Peyer's patch (tissue), 4 donors: ENCODE results near the gene SLC44A3.

Source experiments
- POLR2A ChIP-seq, 2 donors: fragments of 450-650 bp; IDR thresholded peaks; one replicate each; pipeline ENCODE4 v1.5.1; 2017; ENCODE audit warnings: antibody characterized with exemption in 2 of 2, mild to moderate bottlenecking in 2 of 2, moderate library complexity in 2 of 2
- TF ChIP-seq, protein P1 (sequence below), 6 experiments: fragments of 450-650 bp in 4 of 6; fragments of 200-600 bp in 2 of 6; sonication (generic) in 1 of 6; IDR thresholded peaks; one replicate each; pipeline ENCODE4 v1.5.1; 2017 to 2019; ENCODE audit warnings: antibody characterized with exemption in 6 of 6, mild to moderate bottlenecking in 3 of 6, moderate library complexity in 1 of 6

DNA sequence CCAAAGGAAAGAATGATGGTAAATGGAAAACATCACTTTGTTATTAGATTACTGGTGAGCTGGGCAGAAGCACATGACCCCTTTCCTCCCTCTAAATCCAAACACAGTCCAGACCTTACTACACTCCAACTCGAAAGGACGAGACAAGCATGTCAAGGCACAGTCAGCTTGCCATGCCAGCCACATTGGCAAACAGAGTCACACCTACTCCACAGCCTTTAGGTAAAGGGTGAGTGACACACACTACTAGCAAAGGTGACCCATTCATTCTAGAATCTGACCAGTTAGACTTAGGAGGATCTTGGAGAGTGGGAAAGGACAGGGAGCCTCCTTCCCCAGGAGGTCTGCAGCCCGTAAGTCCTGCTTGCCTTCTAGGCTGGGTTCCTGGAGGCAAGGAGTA, 3.0 kb downstream of the SLC44A3 start:
- TF ChIP-seq, protein P1, sequence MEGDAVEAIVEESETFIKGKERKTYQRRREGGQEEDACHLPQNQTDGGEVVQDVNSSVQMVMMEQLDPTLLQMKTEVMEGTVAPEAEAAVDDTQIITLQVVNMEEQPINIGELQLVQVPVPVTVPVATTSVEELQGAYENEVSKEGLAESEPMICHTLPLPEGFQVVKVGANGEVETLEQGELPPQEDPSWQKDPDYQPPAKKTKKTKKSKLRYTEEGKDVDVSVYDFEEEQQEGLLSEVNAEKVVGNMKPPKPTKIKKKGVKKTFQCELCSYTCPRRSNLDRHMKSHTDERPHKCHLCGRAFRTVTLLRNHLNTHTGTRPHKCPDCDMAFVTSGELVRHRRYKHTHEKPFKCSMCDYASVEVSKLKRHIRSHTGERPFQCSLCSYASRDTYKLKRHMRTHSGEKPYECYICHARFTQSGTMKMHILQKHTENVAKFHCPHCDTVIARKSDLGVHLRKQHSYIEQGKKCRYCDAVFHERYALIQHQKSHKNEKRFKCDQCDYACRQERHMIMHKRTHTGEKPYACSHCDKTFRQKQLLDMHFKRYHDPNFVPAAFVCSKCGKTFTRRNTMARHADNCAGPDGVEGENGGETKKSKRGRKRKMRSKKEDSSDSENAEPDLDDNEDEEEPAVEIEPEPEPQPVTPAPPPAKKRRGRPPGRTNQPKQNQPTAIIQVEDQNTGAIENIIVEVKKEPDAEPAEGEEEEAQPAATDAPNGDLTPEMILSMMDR (IDR thresholded peaks at IDR 0.05) = no peak
- no peak for TF ChIP-seq POLR2A (IDR thresholded peaks at IDR 0.05)
